Measurements from ENCODE around the gene CNTNAP5.

- TF ChIP-seq CTCF (IDR thresholded peaks at IDR 0.05; ENCODE audit: poor library complexity): no peak
- TF ChIP-seq EZH2phosphoT487 (IDR thresholded peaks at IDR 0.05; ENCODE audit: low read depth, severe bottlenecking, unreplicated experiment): no peak
Observed at GRCh38 chr2:124584615-124585014, 559.5 kb downstream of the CNTNAP5 start.
